OCI-LY7 (cell line): ENCODE results near the gene KRT17. TPM values are rescaled to one million over a fixed set of nuclear protein-coding genes. Genes with fewer than 3 reads are reported as not detected.

Experiments used
- BruUV-seq: library from RNA; stranded (reverse); fragments of 400-500 nt; replicated peaks from 2 replicates; lab custom pipeline; 2021; lab: Mats Ljungman, UMichigan
- CTCF ChIA-PET: fragments of 300-600 bp; sonication (Branson Sonifier 250); formaldehyde crosslinking; loops from one replicate; lab custom pipeline; 2022; ENCODE audit warnings: antibody characterized with exemption; ENCODE audit not compliant: unreplicated experiment; lab: Charles Lee
- POLR2A ChIA-PET: fragments of 300-600 bp; sonication (Branson Sonifier 250); formaldehyde crosslinking; loops from one replicate; lab custom pipeline; 2022; ENCODE audit warnings: antibody characterized with exemption; lab: Charles Lee
- DNase-seq: peaks from one replicate; pipeline ENCODE4 v3.0.0-alpha.2; 2015; ENCODE audit warnings: low spot score
- H2AFZ ChIP-seq: fragments of 200-600 bp; sonication (generic), shearing (Covaris generic); 2 replicates; pipeline ENCODE4 v1.6.1; 2014; ENCODE audit warnings: mild to moderate bottlenecking, antibody characterized with exemption, low read length, moderate library complexity
- H3K27ac ChIP-seq: fragments of 200-600 bp; sonication (generic); 2 replicates; pipeline ENCODE4 v1.5.1; 2014; ENCODE audit warnings: mixed run types, low read depth, mild to moderate bottlenecking, moderate library complexity, low read length, inconsistent platforms; ENCODE audit not compliant: poor library complexity, severe bottlenecking
- H3K36me3 ChIP-seq: fragments of 200-600 bp; sonication (generic); 2 replicates; pipeline ENCODE4 v1.6.1; 2014; ENCODE audit warnings: mild to moderate bottlenecking, antibody characterized with exemption, low read length, moderate library complexity, mixed read lengths; ENCODE audit not compliant: insufficient read depth
- H3K4me1 ChIP-seq: fragments of 200-600 bp; sonication (generic); 2 replicates; pipeline ENCODE4 v1.5.1; 2014; ENCODE audit warnings: mild to moderate bottlenecking, low read length; ENCODE audit not compliant: insufficient read depth, poor library complexity, severe bottlenecking
- H3K4me2 ChIP-seq: fragments of 200-600 bp; sonication (generic); 2 replicates; pipeline ENCODE4 v1.6.1; 2014; ENCODE audit warnings: mild to moderate bottlenecking, low read length
- H3K4me3 ChIP-seq: fragments of 200-600 bp; sonication (generic); 2 replicates; pipeline ENCODE4 v1.5.1; 2014; ENCODE audit warnings: mild to moderate bottlenecking, low read depth, low read length; ENCODE audit not compliant: poor library complexity, severe bottlenecking
- H3K79me2 ChIP-seq: fragments of 200-600 bp; sonication (generic); 2 replicates; pipeline ENCODE4 v1.6.1; 2016; ENCODE audit warnings: low read depth, mild to moderate bottlenecking, low read length, moderate library complexity, mixed read lengths; ENCODE audit not compliant: insufficient read depth
- H3K9me2 ChIP-seq: fragments of 200-600 bp; sonication (generic); 2 replicates; pipeline ENCODE4 v1.6.1; 2016; ENCODE audit warnings: mild to moderate bottlenecking, low read length, mixed read lengths; ENCODE audit not compliant: insufficient read depth
- H3K9me3 ChIP-seq: fragments of 200-600 bp; sonication (generic); 2 replicates; pipeline ENCODE4 v1.6.1; 2014; ENCODE audit warnings: mild to moderate bottlenecking, mixed run types, low read length, mixed read lengths
- H4K20me1 ChIP-seq: fragments of 200-600 bp; sonication (generic); 2 replicates; pipeline ENCODE4 v1.6.1; 2014; ENCODE audit warnings: mild to moderate bottlenecking, antibody characterized with exemption, low read length, moderate library complexity, mixed read lengths; ENCODE audit not compliant: insufficient read depth
- CTCF ChIP-seq: fragments of 200-600 bp; sonication (generic); conservative IDR thresholded peaks from 2 replicates; pipeline ENCODE4 v1.5.1; 2014; ENCODE audit warnings: mild to moderate bottlenecking, antibody characterized with exemption, low read length, moderate library complexity, mixed read lengths
- EZH2phosphoT487 ChIP-seq: fragments of 200-600 bp; sonication (generic); IDR thresholded peaks from 2 replicates; pipeline ENCODE4 v1.6.1; 2018; ENCODE audit warnings: low read depth, borderline replicate concordance, mild to moderate bottlenecking, mixed run types, antibody characterized with exemption, low read length, moderate library complexity, mixed read lengths
- intact Hi-C: fragments of 100-400 bp; cut with micrococcal nuclease; formaldehyde crosslinking; loops from one replicate; pipeline ENCODE4 v1.10.0; 2022; ENCODE audit not compliant: unreplicated experiment
- total RNA-seq, 2 experiments: library from RNA; depleted of rRNA in 1 of 2; stranded (reverse); fragments of >200 nt in 1 of 2; shearing (Covaris generic) in 1 of 2; gene quantifications; 2 replicates each; pipeline ENCODE4 v1.2.3, GENCODE V29; 2014 to 2022

KRT17 gene
- total RNA-seq, 2 experiments from 2014 or later = 2.1 TPM; not detected in 1

- CTCF ChIA-PET = no interaction called here
- Histone ChIP-seq H3K4me1 (no peaks in the 10 kb centered on the region), H3K4me3 (no peak overlapping the region), H4K20me1 (no peaks in the 10 kb centered on the region), H2AFZ (no peak overlapping the region), H3K4me2 (no peak overlapping the region), H3K27ac (no peak overlapping the region), H3K9me3 (no peaks in the 10 kb centered on the region), H3K36me3 (no peaks in the 10 kb centered on the region), H3K79me2 (no peaks in the 10 kb centered on the region), H3K9me2 (no peaks in the 10 kb centered on the region)
- no peak for TF ChIP-seq EZH2phosphoT487
- no peak for TF ChIP-seq CTCF
- intact Hi-C loops = no loop called here
- POLR2A ChIA-PET = no interaction called here
- BruUV-seq = no TSS peak
- DNase-seq = no peak
These were observed 31.6 kb downstream of the KRT17 start for GRCh38 chr17:41592601-41593305.

DNA sequence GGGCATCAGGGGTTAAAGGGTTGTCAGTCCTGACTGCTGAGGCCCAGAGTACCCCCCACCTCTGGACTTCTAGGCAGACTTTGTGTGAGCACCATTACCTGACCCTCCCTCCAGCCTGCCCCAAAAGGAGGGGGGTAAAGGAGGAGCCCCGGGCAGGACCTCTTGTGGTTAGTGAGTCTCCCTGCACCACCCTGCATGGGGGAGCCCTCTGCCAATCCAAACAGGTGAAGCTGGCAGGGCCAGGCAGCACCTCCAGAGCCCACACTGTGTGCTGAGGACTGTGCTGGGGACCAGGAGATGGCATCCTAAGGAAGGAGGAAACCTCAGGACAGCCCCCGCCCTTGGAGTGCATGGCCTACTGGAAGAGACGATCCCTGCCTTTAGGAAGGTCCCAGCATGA lies 35.1 kb downstream of the KRT17 start:
- TF ChIP-seq CTCF = no peak
- TF ChIP-seq EZH2phosphoT487 = no peak
- H3K4me3 ChIP-seq = no peak overlapping the region
- ChIA-PET POLR2A (no interaction called here), CTCF (no interaction called here)
- H3K9me3 ChIP-seq = no peaks in the 10 kb centered on the region
- no peaks in the 10 kb centered on the region for H3K36me3 ChIP-seq
- no peaks in the 10 kb centered on the region for H4K20me1 ChIP-seq
- BruUV-seq = no TSS peak
- H3K79me2 ChIP-seq = no peaks in the 10 kb centered on the region
- H3K4me1 ChIP-seq = no peaks in the 10 kb centered on the region
- intact Hi-C loops = no loop called here
- H2AFZ ChIP-seq = no peak overlapping the region
- H3K4me2 ChIP-seq = no peak overlapping the region
- H3K9me2 ChIP-seq = no peaks in the 10 kb centered on the region
- no peak overlapping the region for H3K27ac ChIP-seq
- no peak for DNase-seq

- TF ChIP-seq EZH2phosphoT487 (no peak), CTCF (no peak)
- Histone ChIP-seq H3K9me2 (no peaks in the 10 kb centered on the region), H3K4me2 (no peak overlapping the region), H3K27ac (no peak overlapping the region), H3K36me3 (no peaks in the 10 kb centered on the region), H4K20me1 (no peaks in the 10 kb centered on the region), H2AFZ (no peak overlapping the region), H3K4me1 (no peaks in the 10 kb centered on the region), H3K4me3 (no peak overlapping the region), H3K9me3 (no peaks in the 10 kb centered on the region), H3K79me2 (no peaks in the 10 kb centered on the region)
- intact Hi-C loops = no loop called here
- DNase-seq = no peak
- POLR2A ChIA-PET = no interaction called here
- BruUV-seq = no TSS peak
- CTCF ChIA-PET = no interaction called here
These were observed 36.1 kb downstream of the KRT17 start for GRCh38 chr17:41588126-41588810.
